Activated CD4-positive, alpha-beta T cell treated with anti-CD3 and anti-CD28 coated beads, Interleukin-2, amount 10 ng/mL, durations not matched to agents 24 days and 14 days (primary cell): ENCODE results near the gene HOXD1. TPM values are rescaled to one million over a fixed set of nuclear protein-coding genes. Genes with fewer than 3 reads are reported as not detected.

ENCODE experiments used
- DNase-seq: peaks from one replicate; pipeline ENCODE4 v3.0.0; 2022
- H3K27ac Mint-ChIP-seq: one replicate; pipeline ENCODE4 v1.8.0; 2022; ENCODE audit warnings: mild to moderate bottlenecking, mixed read lengths
- H3K27me3 Mint-ChIP-seq: one replicate; pipeline ENCODE4 v1.8.0; 2022; ENCODE audit warnings: mixed read lengths
- H3K36me3 Mint-ChIP-seq: one replicate; pipeline ENCODE4 v1.8.0; 2022; ENCODE audit warnings: low read depth, mild to moderate bottlenecking, mixed read lengths
- H3K4me1 Mint-ChIP-seq: one replicate; pipeline ENCODE4 v1.8.0; 2021; ENCODE audit warnings: mixed read lengths
- H3K4me3 Mint-ChIP-seq: one replicate; pipeline ENCODE4 v1.8.0; 2022; ENCODE audit warnings: mild to moderate bottlenecking, moderate library complexity, mixed read lengths
- H3K9me3 Mint-ChIP-seq: one replicate; pipeline ENCODE4 v1.8.0; 2021; ENCODE audit warnings: mixed read lengths
- intact Hi-C: fragments of 100-400 bp; cut with micrococcal nuclease; formaldehyde crosslinking; loops from one replicate; pipeline ENCODE4 v1.15.1; 2023
- total RNA-seq: library from RNA; stranded (reverse); gene quantifications from 2 replicates; pipeline ENCODE4 v1.2.3, GENCODE V29; 2022

HOXD1 gene
- total RNA-seq, 1 donor from 2014 or later, result not detected

- DNase-seq, result peak; percentile 55
- Mint-ChIP-seq H3K4me1 (no peaks in the 10 kb centered on the region), H3K36me3 (peaks cover 5% of the 10 kb centered on the region), H3K9me3 (peaks cover 12% of the 10 kb centered on the region), H3K27me3 (peaks cover 81% of the 10 kb centered on the region), H3K4me3 (no peak overlapping the region), H3K27ac (peak overlapping the region; percentile 13)
- intact Hi-C loops, result loop anchor here (5.0 kb wide), 2 partner anchors 37 to 1832 kb away; partner anchors contain the start of genes HOXD8 and SP9
Observed at GRCh38 chr2:176164611-176165369, 23.7 kb upstream of the HOXD1 start.

GRCh38 chr2:176165370-176166050 lies 23.0 kb upstream of the HOXD1 start:
- Mint-ChIP-seq H3K27ac (peak overlapping the region; percentile 13), H3K4me3 (no peak overlapping the region)
- no peak for DNase-seq

GRCh38 chr2:176166272-176166671 lies 22.2 kb upstream of the HOXD1 start:
- H3K4me3 Mint-ChIP-seq, result no peak overlapping the region
- DNase-seq, result no peak
- intact Hi-C loops, result no loop called here
- H3K9me3 Mint-ChIP-seq, result peaks cover 9% of the 10 kb centered on the region
- peaks cover 5% of the 10 kb centered on the region for H3K36me3 Mint-ChIP-seq
- no peak overlapping the region for H3K27ac Mint-ChIP-seq
- no peaks in the 10 kb centered on the region for H3K4me1 Mint-ChIP-seq
- H3K27me3 Mint-ChIP-seq, result peaks cover 79% of the 10 kb centered on the region

More at GRCh38 chr2:176165370-176166050, 23.0 kb upstream of the HOXD1 start:
- H3K9me3 Mint-ChIP-seq, result peaks cover 12% of the 10 kb centered on the region
- peaks cover 81% of the 10 kb centered on the region for H3K27me3 Mint-ChIP-seq
- H3K36me3 Mint-ChIP-seq, result peaks cover 5% of the 10 kb centered on the region
- no peaks in the 10 kb centered on the region for H3K4me1 Mint-ChIP-seq
- intact Hi-C loops, result no loop called here

- no peak overlapping the region for H3K27ac Mint-ChIP-seq
- peaks cover 72% of the 10 kb centered on the region for H3K27me3 Mint-ChIP-seq
- H3K4me3 Mint-ChIP-seq, result no peak overlapping the region
- peaks cover 5% of the 10 kb centered on the region for H3K36me3 Mint-ChIP-seq
- DNase-seq, result no peak
- no peaks in the 10 kb centered on the region for H3K4me1 Mint-ChIP-seq
- intact Hi-C loops, result no loop called here
- peaks cover 9% of the 10 kb centered on the region for H3K9me3 Mint-ChIP-seq
Observed at GRCh38 chr2:176167398-176167797, 21.1 kb upstream of the HOXD1 start.

GRCh38 chr2:176169181-176169580 lies 19.3 kb upstream of the HOXD1 start:
- no peak for DNase-seq
- peaks cover 2% of the 10 kb centered on the region for H3K4me1 Mint-ChIP-seq
- H3K9me3 Mint-ChIP-seq, result peaks cover 2% of the 10 kb centered on the region
- H3K27ac Mint-ChIP-seq, result no peak overlapping the region
- intact Hi-C loops, result no loop called here
- H3K27me3 Mint-ChIP-seq, result peaks cover 73% of the 10 kb centered on the region
- H3K4me3 Mint-ChIP-seq, result no peak overlapping the region
- peaks cover under 1% of the 10 kb centered on the region for H3K36me3 Mint-ChIP-seq

- Mint-ChIP-seq H3K4me3 (no peak overlapping the region), H3K9me3 (no peaks in the 10 kb centered on the region), H3K4me1 (peaks cover 2% of the 10 kb centered on the region), H3K36me3 (no peaks in the 10 kb centered on the region), H3K27me3 (peaks cover 72% of the 10 kb centered on the region), H3K27ac (no peak overlapping the region)
- no peak for DNase-seq
- intact Hi-C loops, result no loop called here
Observed at GRCh38 chr2:176169711-176170110, 18.8 kb upstream of the HOXD1 start.

- H3K27ac Mint-ChIP-seq, result no peak overlapping the region
- peaks cover 4% of the 10 kb centered on the region for H3K4me1 Mint-ChIP-seq
- H3K4me3 Mint-ChIP-seq, result no peak overlapping the region
- H3K36me3 Mint-ChIP-seq, result no peaks in the 10 kb centered on the region
- DNase-seq, result peak; percentile 40
- no peaks in the 10 kb centered on the region for H3K9me3 Mint-ChIP-seq
- H3K27me3 Mint-ChIP-seq, result peaks cover 74% of the 10 kb centered on the region
- intact Hi-C loops, result no loop called here
Observed at GRCh38 chr2:176170602-176171305, 17.7 kb upstream of the HOXD1 start.

GRCh38 chr2:176171351-176172006 lies 17.0 kb upstream of the HOXD1 start:
- Mint-ChIP-seq H3K36me3 (no peaks in the 10 kb centered on the region), H3K27me3 (peaks cover 74% of the 10 kb centered on the region), H3K27ac (no peak overlapping the region), H3K4me3 (no peak overlapping the region), H3K9me3 (no peaks in the 10 kb centered on the region), H3K4me1 (peaks cover 4% of the 10 kb centered on the region)
- DNase-seq, result peak; percentile 53
- intact Hi-C loops, result no loop called here

- Mint-ChIP-seq H3K27me3 (peaks cover 72% of the 10 kb centered on the region), H3K4me3 (no peak overlapping the region), H3K9me3 (no peaks in the 10 kb centered on the region), H3K36me3 (no peaks in the 10 kb centered on the region), H3K27ac (no peak overlapping the region), H3K4me1 (peaks cover 4% of the 10 kb centered on the region)
- DNase-seq, result peak; percentile 54
- intact Hi-C loops, result no loop called here
Observed at GRCh38 chr2:176172007-176172894, 16.2 kb upstream of the HOXD1 start.

- Mint-ChIP-seq H3K36me3 (no peaks in the 10 kb centered on the region), H3K4me3 (no peak overlapping the region), H3K27ac (no peak overlapping the region), H3K27me3 (peaks cover 71% of the 10 kb centered on the region), H3K9me3 (no peaks in the 10 kb centered on the region), H3K4me1 (peaks cover 4% of the 10 kb centered on the region)
- DNase-seq, result no peak
- intact Hi-C loops, result no loop called here
Observed at GRCh38 chr2:176172895-176173566, 15.4 kb upstream of the HOXD1 start.

- no peak overlapping the region for H3K27ac Mint-ChIP-seq
- H3K36me3 Mint-ChIP-seq, result no peaks in the 10 kb centered on the region
- intact Hi-C loops, result loop anchor here (2.0 kb wide), 1 partner anchor 15 kb away; the partner anchor contains the start of gene HOXD1
- H3K4me3 Mint-ChIP-seq, result no peak overlapping the region
- H3K27me3 Mint-ChIP-seq, result peaks cover 76% of the 10 kb centered on the region
- no peaks in the 10 kb centered on the region for H3K9me3 Mint-ChIP-seq
- peaks cover 4% of the 10 kb centered on the region for H3K4me1 Mint-ChIP-seq
- DNase-seq, result no peak
Observed at GRCh38 chr2:176173567-176174381, 14.7 kb upstream of the HOXD1 start.

- peaks cover 80% of the 10 kb centered on the region for H3K27me3 Mint-ChIP-seq
- H3K4me3 Mint-ChIP-seq, result no peak overlapping the region
- H3K9me3 Mint-ChIP-seq, result no peaks in the 10 kb centered on the region
- intact Hi-C loops, result loop anchor here (2.0 kb wide), 1 partner anchor 14 kb away; the partner anchor contains the start of gene HOXD1
- peaks cover 4% of the 10 kb centered on the region for H3K4me1 Mint-ChIP-seq
- no peak overlapping the region for H3K27ac Mint-ChIP-seq
- H3K36me3 Mint-ChIP-seq, result no peaks in the 10 kb centered on the region
- DNase-seq, result no peak
Observed at GRCh38 chr2:176174382-176174823, 14.1 kb upstream of the HOXD1 start.
